Activated gamma-delta T cell treated with anti-CD3 and anti-CD28 coated beads, Interleukin-2, amount 50 U/mL, for 16 hours (primary cell): ENCODE results near the gene PON3.
"Not testable (repeated sequence)": the region's sequence is repeated elsewhere in the genome, so short reads cannot be mapped to it uniquely, and the experiment has no call there.

Experiments
- DNase-seq: peaks from one replicate; pipeline ENCODE4 v3.0.0-alpha.2; 2020; ENCODE audit warnings: low read depth

PON3 gene

GRCh38 chr7:95411666-95412065 lies 15.5 kb upstream of the PON3 start:
- no peak for DNase-seq

DNA sequence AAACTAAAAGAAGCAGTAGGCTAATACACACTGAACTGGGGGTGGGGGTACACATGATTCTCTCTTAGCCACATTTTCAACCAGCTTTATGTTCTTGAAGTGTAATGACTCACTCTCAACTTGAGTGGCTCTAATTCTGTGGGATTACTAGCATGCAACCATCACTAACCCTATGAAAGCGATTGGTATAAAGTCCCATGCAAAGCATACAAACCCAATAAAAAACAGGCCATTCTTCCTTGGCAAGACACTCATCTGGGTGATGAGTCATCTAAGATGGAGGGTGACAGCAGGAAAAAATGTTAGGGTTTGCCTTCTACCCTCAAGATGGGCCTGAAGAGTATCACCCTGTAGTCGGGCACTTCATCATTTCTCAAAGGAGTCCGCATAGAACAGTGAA lies 14.9 kb upstream of the PON3 start:
- no peak for DNase-seq

DNA sequence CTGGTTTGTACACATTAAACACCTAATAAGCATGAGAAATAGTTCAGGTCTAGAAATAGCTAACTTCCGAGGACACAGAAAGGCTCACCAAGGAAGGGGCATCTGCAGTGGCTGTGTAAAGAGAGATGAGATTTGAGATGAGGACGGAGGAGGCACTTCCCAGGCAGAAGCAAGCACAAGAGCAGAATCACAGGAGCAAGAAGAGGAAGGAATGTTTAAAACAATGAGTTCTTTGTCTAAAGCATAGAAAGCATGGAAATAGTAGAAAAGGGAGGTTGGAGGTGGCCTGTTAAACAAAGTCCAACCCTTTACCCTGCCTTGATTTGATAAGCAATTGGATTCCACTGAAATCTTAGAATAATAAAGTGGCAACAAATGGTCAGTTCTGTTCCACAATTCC lies 11.6 kb upstream of the PON3 start:
- DNase-seq, result no peak

GRCh38 chr7:95405800-95406199 lies 9.6 kb upstream of the PON3 start:
- no peak for DNase-seq

DNA sequence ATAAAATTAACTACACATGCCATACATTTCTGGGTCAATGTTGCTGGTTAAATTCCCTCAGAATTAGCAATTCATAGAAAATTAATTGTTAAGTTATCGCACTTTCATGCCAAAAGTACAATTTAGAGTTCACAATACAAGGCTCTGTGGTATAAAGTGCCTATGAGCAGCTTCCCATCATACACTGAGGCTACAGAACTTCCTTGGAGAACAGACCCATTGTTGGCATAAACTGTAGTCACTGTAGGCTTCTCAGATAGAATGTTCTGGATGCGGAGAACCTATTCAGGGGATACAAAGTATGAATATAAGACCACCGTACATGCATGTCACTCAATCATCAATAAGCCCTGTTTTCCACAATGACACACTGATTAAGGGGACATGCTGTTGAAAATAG lies 9.0 kb upstream of the PON3 start:
- no peak for DNase-seq

DNA sequence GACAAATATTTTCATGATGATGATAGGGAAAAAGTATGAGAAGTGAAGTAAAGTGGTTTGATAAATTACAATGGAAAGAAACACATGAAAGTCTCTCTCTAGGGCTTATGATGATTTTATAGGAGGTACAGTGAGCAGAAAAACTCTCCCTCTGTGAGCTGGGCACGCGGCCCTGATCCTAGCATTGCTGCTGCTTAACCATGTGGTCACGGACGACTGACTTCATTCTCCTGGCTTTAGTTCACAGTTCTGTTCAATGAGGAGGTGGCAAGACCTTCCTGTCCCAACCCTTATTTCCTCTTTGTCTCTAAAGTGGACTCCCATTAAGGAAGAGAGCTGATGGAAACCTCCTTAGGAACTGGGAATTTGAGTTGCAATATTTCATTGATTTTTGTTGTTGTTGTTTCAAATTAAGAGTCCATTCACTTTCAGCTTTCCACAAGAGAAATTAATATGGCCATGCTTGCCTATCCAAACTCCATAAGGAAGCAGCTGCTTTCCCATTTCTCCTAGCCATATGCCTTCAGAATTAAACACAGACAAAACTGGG lies 8.2 kb upstream of the PON3 start:
- DNase-seq, result no peak

- DNase-seq, result no peak
These were observed 2.2 kb upstream of the PON3 start for GRCh38 chr7:95398155-95398940.

- no peak for DNase-seq
These were observed 1.2 kb upstream of the PON3 start for GRCh38 chr7:95397381-95397780.

DNA sequence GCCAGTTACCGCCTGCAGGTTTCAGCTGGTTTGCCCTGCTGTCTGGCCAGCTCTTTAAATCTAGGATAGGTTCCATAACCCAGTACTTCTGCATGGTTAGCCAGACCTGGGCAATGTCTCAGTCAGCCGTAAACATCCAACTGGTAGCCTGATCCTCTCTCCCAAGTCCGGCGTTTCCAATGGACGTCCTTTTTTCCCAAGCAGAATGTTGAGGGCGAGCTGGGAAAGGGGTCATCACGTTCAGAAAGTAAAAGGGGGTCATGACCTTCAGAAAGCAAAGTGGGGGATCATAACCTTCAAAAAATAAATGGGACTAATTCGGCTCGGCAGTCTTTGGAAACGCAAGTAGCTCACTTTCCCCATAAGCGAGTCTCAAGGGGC lies 430 bp downstream of the PON3 start:
- no peak for DNase-seq

- no peak for DNase-seq
These were observed 1.8 kb downstream of the PON3 start for GRCh38 chr7:95394370-95394769.

GRCh38 chr7:95391761-95392160 lies 4.4 kb downstream of the PON3 start:
- no peak for DNase-seq

GRCh38 chr7:95389516-95389915 lies 6.7 kb downstream of the PON3 start:
- no peak for DNase-seq

DNA sequence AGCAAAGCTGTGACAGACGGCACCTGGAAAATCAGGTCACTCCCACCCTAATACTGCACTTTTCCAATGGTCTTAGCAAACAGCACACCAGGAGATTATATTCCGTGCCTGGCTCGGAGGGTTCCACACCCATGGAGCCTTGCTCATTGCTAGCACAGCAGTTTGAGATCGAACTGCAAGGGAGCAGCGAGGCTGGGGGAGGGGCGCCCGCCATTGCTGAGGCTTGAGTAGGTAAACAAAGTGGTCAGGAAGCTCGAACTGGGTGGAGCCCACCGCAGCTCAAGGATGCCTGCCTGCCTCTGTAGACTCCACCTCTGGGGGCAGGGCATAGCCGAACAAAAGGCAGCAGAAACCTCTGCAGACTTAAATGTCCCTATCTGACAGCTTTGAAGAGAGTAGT lies 16.7 kb downstream of the PON3 start:
- not testable (repeated sequence) for DNase-seq

DNA sequence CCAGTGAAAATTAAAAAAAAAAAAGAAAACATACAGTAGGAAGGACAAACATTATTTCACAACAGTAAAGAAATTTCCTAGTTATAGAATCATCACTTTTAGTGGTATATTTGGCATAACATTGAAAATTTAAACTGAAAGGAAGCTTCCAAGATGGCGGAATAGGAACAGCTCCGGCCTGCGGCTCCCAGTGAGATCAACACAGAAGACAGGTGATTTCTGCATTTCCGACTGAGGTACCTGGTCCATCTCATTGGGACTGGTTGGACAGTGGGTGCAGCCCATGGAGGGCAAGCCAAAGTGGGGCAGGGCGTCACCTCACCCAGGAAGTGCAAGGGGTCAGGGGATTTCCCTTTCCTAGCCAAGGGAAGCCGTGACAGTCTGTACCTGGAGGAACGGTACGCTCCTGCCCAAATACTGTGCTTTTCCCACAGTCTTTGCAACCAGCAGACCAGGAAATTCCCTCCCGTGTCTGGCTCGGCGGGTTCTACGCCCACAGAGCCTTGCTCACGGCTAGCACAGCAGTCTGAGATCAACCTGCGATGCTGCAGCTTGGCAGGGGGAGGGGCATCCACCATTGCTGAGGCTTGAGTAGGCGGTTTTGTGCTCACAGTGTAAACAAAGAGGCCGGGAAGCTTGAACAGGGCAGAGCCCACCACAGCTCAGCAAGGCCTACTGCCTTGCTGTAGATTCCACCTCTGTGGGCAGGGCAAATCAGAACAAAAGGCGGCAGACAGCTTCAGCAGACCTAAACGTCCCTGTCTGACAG lies 19.4 kb downstream of the PON3 start:
- DNase-seq, result no peak

DNA sequence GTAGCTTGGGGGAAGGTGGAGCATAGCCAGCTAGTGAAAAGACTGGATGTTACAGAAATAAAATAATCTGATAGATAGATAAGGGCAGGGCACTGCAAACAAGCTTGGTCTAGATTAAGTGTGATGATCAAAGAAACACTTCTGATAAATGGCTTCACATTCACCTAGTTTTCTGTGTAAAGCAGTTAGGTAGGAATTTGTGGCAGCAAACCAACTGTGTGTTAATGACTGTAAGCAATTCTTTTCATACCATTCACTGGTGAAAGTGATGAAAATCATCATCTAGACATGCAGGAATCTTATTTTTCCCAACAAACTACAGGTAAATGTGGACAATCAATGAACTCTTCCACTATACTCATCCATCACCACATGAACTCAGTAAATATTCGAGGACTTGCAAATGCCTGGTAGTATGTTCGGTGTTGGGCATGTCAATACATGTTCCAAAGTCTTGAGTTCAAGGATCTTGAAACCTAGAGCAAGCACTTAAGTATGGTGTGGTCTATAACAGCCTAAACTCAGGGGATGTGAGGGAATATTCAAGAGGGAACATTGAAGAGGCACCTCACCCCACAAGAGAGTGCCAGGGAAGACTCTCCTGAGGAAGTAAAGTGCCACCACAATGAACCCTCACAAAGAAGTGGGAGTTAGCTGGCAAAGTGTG lies 20.5 kb downstream of the PON3 start:
- no peak for DNase-seq

DNA sequence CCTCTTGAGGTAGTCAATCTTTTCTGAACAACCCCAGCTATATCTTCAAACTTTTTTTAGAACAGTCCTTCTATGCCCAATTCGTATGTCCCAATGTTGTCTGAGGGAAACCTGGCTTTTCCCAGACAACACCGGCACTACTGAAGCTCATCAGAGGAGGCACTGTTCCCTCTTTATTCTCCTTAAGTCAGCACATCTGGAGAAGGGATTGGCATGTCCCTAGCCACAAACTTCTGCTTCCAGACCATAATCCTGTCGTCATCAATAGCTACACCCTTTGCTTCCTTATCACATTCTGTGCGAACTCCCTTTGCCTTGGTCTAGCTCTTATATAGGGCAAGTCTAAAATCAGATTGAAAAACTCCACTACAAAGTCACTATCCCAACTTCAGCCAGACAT lies 22.9 kb downstream of the PON3 start:
- DNase-seq, result no peak

GRCh38 chr7:95368235-95368634 lies 27.9 kb downstream of the PON3 start:
- DNase-seq, result no peak

DNA sequence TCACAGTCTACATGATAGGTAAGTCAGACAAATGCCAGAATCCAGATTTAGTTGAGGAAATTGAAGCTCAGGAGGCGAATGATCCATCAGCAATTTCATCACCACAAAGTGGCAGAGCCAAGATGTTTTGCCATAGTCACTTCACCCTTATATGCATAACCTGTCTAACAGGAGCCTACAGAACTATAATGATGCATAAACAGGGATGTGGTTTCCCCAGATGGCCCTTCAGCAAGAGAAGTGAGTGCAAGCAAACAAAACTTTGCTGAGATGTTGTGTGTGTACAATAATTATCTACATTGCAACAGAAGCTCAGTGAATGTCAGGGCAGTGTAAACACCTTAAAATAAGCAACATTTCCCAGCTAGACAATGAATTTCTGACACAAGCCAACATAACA lies 28.6 kb downstream of the PON3 start:
- DNase-seq, result no peak

- no peak for DNase-seq
These were observed 31.0 kb downstream of the PON3 start for GRCh38 chr7:95365151-95365550.

DNA sequence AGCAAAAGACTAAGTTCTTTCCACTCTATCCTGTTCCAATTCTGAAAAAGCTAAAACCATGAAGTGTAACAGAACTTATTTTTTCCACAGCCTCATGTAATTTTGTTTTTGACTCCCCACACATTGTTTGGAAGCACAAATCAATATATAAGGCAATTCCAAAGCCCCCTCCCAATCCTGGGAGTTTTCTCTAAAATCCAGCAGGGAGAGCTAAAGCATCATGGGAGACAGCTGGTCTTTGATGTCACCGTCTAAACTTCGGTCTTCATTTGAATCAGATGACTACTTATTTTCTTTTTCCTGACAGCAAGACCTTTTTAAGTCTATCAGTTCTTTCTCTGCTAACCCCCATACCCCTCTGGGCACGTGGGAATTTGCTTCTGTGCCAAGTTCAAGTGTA lies 38.6 kb downstream of the PON3 start:
- no peak for DNase-seq

GRCh38 chr7:95342642-95343307 lies 53.4 kb downstream of the PON3 start:
- no peak for DNase-seq

DNA sequence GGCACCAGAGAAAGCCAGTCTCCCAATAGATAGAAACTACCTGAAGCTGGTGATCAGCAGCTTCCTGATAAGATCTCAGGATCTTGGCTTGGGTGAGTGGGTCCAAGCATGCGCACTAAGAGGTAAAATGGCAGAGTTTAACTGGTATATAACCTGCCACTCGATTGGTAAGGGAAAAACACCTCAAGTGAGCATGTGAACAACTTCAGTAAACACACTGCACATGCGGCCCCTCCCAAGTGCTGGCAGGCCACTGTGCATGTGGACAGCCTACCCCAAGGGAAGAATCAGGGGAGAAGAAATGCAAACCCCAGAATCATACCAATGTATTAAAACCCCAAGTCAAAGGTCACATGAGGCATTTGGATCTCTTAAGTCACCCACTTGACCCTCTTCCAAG lies 54.1 kb downstream of the PON3 start:
- no peak for DNase-seq
